IMR-90 (cell line): ENCODE measurements around the gene NAPA. TPM values are rescaled to one million over a fixed set of nuclear protein-coding genes. Genes with fewer than 3 reads are reported as not detected.

Experiments
- ATAC-seq: fragments of 200-7000 bp; cut with Tn5 transposase; 2 replicates; pipeline ENCODE4 v1.9.1; 2020; ENCODE audit warnings: low read depth, mild to moderate bottlenecking, moderate library complexity
- BruUV-seq: library from RNA; stranded (reverse); fragments of 400-500 nt; replicated peaks from 2 replicates; lab custom pipeline; 2021; lab: Mats Ljungman, UMichigan
- CTCF ChIA-PET: fragments of 300-600 bp; formaldehyde crosslinking; extraction: SDS; loops from one replicate; lab custom pipeline; 2021; ENCODE audit warnings: antibody characterized with exemption; lab: Yijun Ruan, JAX
- POLR2A ChIA-PET: fragments of 300-600 bp; sonication (Branson Sonifier 250); formaldehyde crosslinking; loops from one replicate; lab custom pipeline; 2022; ENCODE audit warnings: antibody characterized with exemption; ENCODE audit not compliant: unreplicated experiment; lab: Charles Lee
- DNase-seq: peaks from one replicate; pipeline ENCODE4 v3.0.0; 2013
- H2AFZ ChIP-seq: replicated peaks from 2 replicates; pipeline ENCODE3; 2013; ENCODE audit warnings: low read length, mild to moderate bottlenecking; ENCODE audit not compliant: poor library complexity
- H2AK5ac ChIP-seq: 2 replicates; pipeline ENCODE4 v1.6.1; 2013; ENCODE audit warnings: low read depth, low read length, inconsistent platforms
- H2AK9ac ChIP-seq: replicated peaks from 2 replicates; pipeline ENCODE3; 2013; ENCODE audit warnings: mild to moderate bottlenecking, low read depth, low read length, moderate library complexity; ENCODE audit not compliant: poor library complexity
- H2BK120ac ChIP-seq: 2 replicates; pipeline ENCODE4 v1.6.1; 2013; ENCODE audit warnings: low read depth, low read length, inconsistent platforms
- H2BK15ac ChIP-seq: 3 replicates; pipeline ENCODE4 v1.6.1; 2013; ENCODE audit warnings: low read depth, low read length, inconsistent platforms
- H2BK20ac ChIP-seq: 2 replicates; pipeline ENCODE4 v1.6.1; 2013; ENCODE audit warnings: low read depth, mild to moderate bottlenecking, inconsistent platforms, low read length, moderate library complexity
- H2BK5ac ChIP-seq: 2 replicates; pipeline ENCODE4 v1.6.1; 2013; ENCODE audit warnings: mild to moderate bottlenecking, low read depth, low read length, inconsistent platforms; ENCODE audit not compliant: poor library complexity, severe bottlenecking
- H3K14ac ChIP-seq: replicated peaks from 2 replicates; pipeline ENCODE4 v1.6.1; 2013; ENCODE audit warnings: low read depth, low read length, inconsistent platforms
- H3K18ac ChIP-seq: 2 replicates; pipeline ENCODE4 v1.6.1; 2013; ENCODE audit warnings: low read depth, low read length, control low read depth
- H3K23ac ChIP-seq: 2 replicates; pipeline ENCODE4 v1.6.1; 2013; ENCODE audit warnings: low read depth, low read length, inconsistent platforms
- H3K27ac ChIP-seq: 2 replicates; pipeline ENCODE4 v1.5.1; 2013; ENCODE audit warnings: mild to moderate bottlenecking, control low read depth, low read length; ENCODE audit not compliant: insufficient read depth
- H3K27me3 ChIP-seq: 2 replicates; pipeline ENCODE4 v1.6.1; 2013; ENCODE audit warnings: low read length; ENCODE audit not compliant: control insufficient read depth, insufficient read depth
- H3K36me3 ChIP-seq: 2 replicates; pipeline ENCODE4 v1.6.1; 2013; ENCODE audit warnings: low read length, mixed read lengths; ENCODE audit not compliant: control insufficient read depth, insufficient read depth
- H3K4ac ChIP-seq: 2 replicates; pipeline ENCODE4 v1.6.1; 2013; ENCODE audit warnings: low read depth, low read length, inconsistent platforms
- H3K4me1 ChIP-seq: 2 replicates; pipeline ENCODE4 v1.6.1; 2013; ENCODE audit warnings: low read length, mixed read lengths; ENCODE audit not compliant: control insufficient read depth, insufficient read depth
- H3K4me2 ChIP-seq: 2 replicates; pipeline ENCODE4 v1.6.1; 2013; ENCODE audit warnings: low read depth, mild to moderate bottlenecking, control low read depth, low read length, moderate library complexity
- H3K4me3 ChIP-seq: 2 replicates; pipeline ENCODE4 v1.5.1; 2013; ENCODE audit warnings: low read depth, mild to moderate bottlenecking, control low read depth, low read length, moderate library complexity; ENCODE audit not compliant: insufficient read depth
- H3K56ac ChIP-seq: 2 replicates; pipeline ENCODE4 v1.6.1; 2013; ENCODE audit warnings: low read length, inconsistent platforms; ENCODE audit not compliant: insufficient read depth; ENCODE audit errors: extremely low read depth
- H3K79me1 ChIP-seq, 2 experiments: 2 replicates each; pipeline ENCODE4 v1.6.1; 2013; ENCODE audit warnings: low read length in 2 of 2, inconsistent platforms in 1 of 2, low read depth in 1 of 2
- H3K9ac ChIP-seq: 2 replicates; pipeline ENCODE4 v1.6.1; 2013; ENCODE audit warnings: low read depth, low read length, control low read depth
- H3K9me1 ChIP-seq: 2 replicates; pipeline ENCODE4 v1.6.1; 2013; ENCODE audit warnings: low read length, inconsistent platforms; ENCODE audit not compliant: insufficient read depth
- H3K9me3 ChIP-seq: 2 replicates; pipeline ENCODE4 v1.6.1; 2013; ENCODE audit warnings: low read length; ENCODE audit not compliant: control insufficient read depth, insufficient read depth
- H4K20me1 ChIP-seq: 2 replicates; pipeline ENCODE4 v1.6.1; 2013; ENCODE audit warnings: low read length, inconsistent platforms; ENCODE audit not compliant: insufficient read depth
- H4K5ac ChIP-seq: 2 replicates; pipeline ENCODE4 v1.6.1; 2013; ENCODE audit warnings: mild to moderate bottlenecking, low read depth, low read length, control low read depth
- H4K8ac ChIP-seq, 2 experiments: 2 replicates each; pipeline ENCODE4 v1.6.1; 2013; ENCODE audit warnings: low read depth in 2 of 2, low read length in 2 of 2, control low read depth in 1 of 2, inconsistent platforms in 1 of 2
- H4K91ac ChIP-seq: 2 replicates; pipeline ENCODE4 v1.6.1; 2013; ENCODE audit warnings: low read depth, low read length, inconsistent platforms; ENCODE audit not compliant: insufficient read depth
- BHLHE40 ChIP-seq: fragments of 150-350 bp; IDR thresholded peaks from 2 replicates; pipeline ENCODE4 v1.6.1; 2016; ENCODE audit warnings: mild to moderate bottlenecking, low read depth, low read length
- CEBPB ChIP-seq: IDR thresholded peaks from 2 replicates; pipeline ENCODE4 v1.6.1; 2012; ENCODE audit warnings: low read depth, low read length, improper control_type of control experiment
- CHD1 ChIP-seq: IDR thresholded peaks from 2 replicates; pipeline ENCODE4 v1.6.1; 2012; ENCODE audit warnings: low read depth, low read length, improper control_type of control experiment
- FOS ChIP-seq: fragments of 150-350 bp; IDR thresholded peaks from 2 replicates; pipeline ENCODE4 v1.6.1; 2016; ENCODE audit warnings: low read depth, low read length
- MAFK ChIP-seq: IDR thresholded peaks from 2 replicates; pipeline ENCODE4 v1.6.1; 2012; ENCODE audit warnings: low read depth, low read length, improper control_type of control experiment
- MAZ ChIP-seq: IDR thresholded peaks from 2 replicates; pipeline ENCODE4 v1.6.1; 2012; ENCODE audit warnings: low read depth, mild to moderate bottlenecking, low read length, improper control_type of control experiment, moderate library complexity, borderline replicate concordance
- MXI1 ChIP-seq: IDR thresholded peaks from 2 replicates; pipeline ENCODE4 v1.6.1; 2012; ENCODE audit warnings: low read depth, mild to moderate bottlenecking, low read length, moderate library complexity, borderline replicate concordance
- NFE2L2 ChIP-seq: fragments of 150-350 bp; IDR thresholded peaks from 2 replicates; pipeline ENCODE4 v1.6.1; 2016; ENCODE audit warnings: low read depth, mild to moderate bottlenecking, low read length
- POLR2A ChIP-seq: IDR thresholded peaks from 2 replicates; pipeline ENCODE4 v1.6.1; 2012; ENCODE audit warnings: mild to moderate bottlenecking, low read depth, low read length
- RAD21 ChIP-seq: IDR thresholded peaks from 2 replicates; pipeline ENCODE4 v1.6.1; 2012; ENCODE audit warnings: low read length, improper control_type of control experiment
- RCOR1 ChIP-seq: IDR thresholded peaks from 2 replicates; pipeline ENCODE4 v1.6.1; 2012; ENCODE audit warnings: mild to moderate bottlenecking, low read length, improper control_type of control experiment; ENCODE audit not compliant: insufficient replicate concordance
- RFX5 ChIP-seq: IDR thresholded peaks from 2 replicates; pipeline ENCODE4 v1.8.0; 2012; ENCODE audit warnings: low read depth, mild to moderate bottlenecking, low read length, moderate library complexity
- SMC3 ChIP-seq: fragments of 150-350 bp; IDR thresholded peaks from 2 replicates; pipeline ENCODE4 v1.6.1; 2016; ENCODE audit warnings: low read depth, mild to moderate bottlenecking, antibody characterized with exemption, low read length, moderate library complexity
- WGBS, 2 experiments: methylation state at CpG; one replicate each; pipeline versions ENCODE4 v1.1.5 to v1.1.7; 2013; ENCODE audit warnings: missing lambda C conversion rate in 2 of 2; ENCODE audit not compliant: insufficient read length in 1 of 2; ENCODE audit errors: extremely low coverage in 2 of 2; 5-methylcytosine and 5-hydroxymethylcytosine counted together
- dilution Hi-C: fragments of 300-500 bp; cut with HindIII; formaldehyde crosslinking; loops from one replicate; pipeline ENCODE4 v1.14.3; 2018; ENCODE audit warnings: low sequenced_read_pairs; ENCODE audit not compliant: unreplicated experiment
- in situ Hi-C: fragments of 300-500 bp; cut with MboI; formaldehyde crosslinking; loops from 3 replicates; pipeline ENCODE4 v1.14.3; 2019; ENCODE audit warnings: low sequenced_read_pairs, inconsistent platforms, mixed read lengths
- intact Hi-C: fragments of 100-400 bp; cut with micrococcal nuclease; formaldehyde crosslinking; loops from 2 replicates; pipeline ENCODE4 v1.10.0; 2022
- polyA plus RNA-seq, 3 experiments: library from polyadenylated mRNA; depleted of rRNA; stranded (reverse); fragments of >200 nt; gene quantifications; 2 replicates each; pipeline ENCODE4 v1.2.3, GENCODE V29; 2012; ENCODE audit warnings: low replicate concordance in 1 of 3
- total RNA-seq: library from RNA; depleted of rRNA; stranded (reverse); fragments of >200 nt; gene quantifications from 2 replicates; pipeline ENCODE4 v1.2.3, GENCODE V29; 2012
- TF ChIP-seq, protein P1 (sequence below): conservative IDR thresholded peaks from 2 replicates; pipeline ENCODE4 v1.5.1; 2012; ENCODE audit warnings: mild to moderate bottlenecking, low read depth, low read length, improper control_type of control experiment
- TF ChIP-seq, protein P2 (sequence below): fragments of 150-350 bp; IDR thresholded peaks from 2 replicates; pipeline ENCODE4 v1.6.1; 2016; ENCODE audit warnings: low read depth, mild to moderate bottlenecking, low read length, moderate library complexity, borderline replicate concordance
- TF ChIP-seq, protein P3 (sequence below): fragments of 150-350 bp; IDR thresholded peaks from 2 replicates; pipeline ENCODE4 v1.6.1; 2017; ENCODE audit warnings: mild to moderate bottlenecking, antibody characterized with exemption, low read length, low read depth

The NAPA gene
- total and polyA plus RNA-seq, 2 of the 4 experiments (the other 2 are of a cell fraction): 76.4 to 126 TPM

DNA sequence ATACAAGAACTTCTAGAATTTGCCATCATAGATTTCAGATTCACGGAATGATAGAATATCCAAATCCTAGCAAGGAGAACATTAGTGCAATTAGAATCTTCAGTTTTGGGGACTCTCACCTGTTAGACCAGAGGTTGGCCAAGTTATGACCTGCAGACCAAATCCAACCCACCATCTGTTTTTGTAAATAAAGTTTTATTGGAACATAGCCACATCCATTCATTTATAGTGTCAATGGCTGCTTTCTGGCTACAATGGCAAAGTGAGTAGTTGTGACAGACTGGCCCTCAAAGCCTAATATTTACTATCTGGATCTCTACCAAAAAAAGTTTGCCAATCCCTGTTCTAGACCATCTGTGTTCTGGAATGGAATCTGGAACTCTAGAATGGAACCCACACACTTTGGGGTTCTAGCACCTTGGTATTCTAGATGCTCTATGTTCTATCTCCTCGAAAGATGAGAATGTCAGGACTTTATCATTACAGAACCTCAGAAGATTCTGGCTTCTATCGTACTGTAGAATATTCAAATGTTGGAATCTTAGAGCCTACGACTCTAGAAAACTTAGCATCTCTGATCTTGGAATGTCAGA lies 33.3 kb downstream of the NAPA start:
- in situ Hi-C loops (no loop called here), intact Hi-C loops (loop anchor here (5.0 kb wide), 1 partner anchor 44 kb away; no protein-coding TSS in a partner anchor), dilution Hi-C loops (no loop called here)
- Histone ChIP-seq H4K8ac (no peak overlapping the region), H3K27ac (no peak overlapping the region), H2BK15ac (no peak overlapping the region), H3K4me1 (peaks cover 2% of the 10 kb centered on the region; the same call in 1 of the 2 replicates), H3K9me3 (no peaks in the 10 kb centered on the region), H3K56ac (no peak overlapping the region), H2BK5ac (no peak overlapping the region), H3K36me3 (peaks cover 2% of the 10 kb centered on the region; the same call in 1 of the 2 replicates), H2AK5ac (no peak overlapping the region), H4K20me1 (no peaks in the 10 kb centered on the region), H3K14ac (no peak overlapping the region), H4K91ac (no peak overlapping the region), H2BK120ac (no peak overlapping the region), H2AFZ (no peak overlapping the region), H3K23ac (no peak overlapping the region), H3K4ac (no peak overlapping the region), H4K5ac (no peak overlapping the region), H3K9ac (no peak overlapping the region), H3K79me1 (peaks cover 0 to 18% of the 10 kb centered on the region in 2 experiments; a peak in 2 of 4 replicates), H2AK9ac (no peak overlapping the region), H3K4me2 (no peak overlapping the region), H3K27me3 (no peaks in the 10 kb centered on the region), H3K4me3 (no peak overlapping the region), H2BK20ac (no peak overlapping the region), H3K9me1 (no peaks in the 10 kb centered on the region), H3K18ac (no peak overlapping the region)
- ATAC-seq (no peak), DNase-seq (no peak)
- no TSS peak for BruUV-seq
- ChIA-PET CTCF (no interaction called here), POLR2A (no interaction called here)
- WGBS, 2 experiments: no CpG with 5 or more reads among the region's 4 CpGs
- no peak for TF ChIP-seq SMC3
- TF ChIP-seq FOS: no peak
- no peak for TF ChIP-seq MXI1
- TF ChIP-seq CEBPB: no peak
- no peak for TF ChIP-seq MAZ
- TF ChIP-seq NFE2L2: no peak
- TF ChIP-seq RCOR1: no peak
- TF ChIP-seq BHLHE40: no peak
- TF ChIP-seq, protein P1, sequence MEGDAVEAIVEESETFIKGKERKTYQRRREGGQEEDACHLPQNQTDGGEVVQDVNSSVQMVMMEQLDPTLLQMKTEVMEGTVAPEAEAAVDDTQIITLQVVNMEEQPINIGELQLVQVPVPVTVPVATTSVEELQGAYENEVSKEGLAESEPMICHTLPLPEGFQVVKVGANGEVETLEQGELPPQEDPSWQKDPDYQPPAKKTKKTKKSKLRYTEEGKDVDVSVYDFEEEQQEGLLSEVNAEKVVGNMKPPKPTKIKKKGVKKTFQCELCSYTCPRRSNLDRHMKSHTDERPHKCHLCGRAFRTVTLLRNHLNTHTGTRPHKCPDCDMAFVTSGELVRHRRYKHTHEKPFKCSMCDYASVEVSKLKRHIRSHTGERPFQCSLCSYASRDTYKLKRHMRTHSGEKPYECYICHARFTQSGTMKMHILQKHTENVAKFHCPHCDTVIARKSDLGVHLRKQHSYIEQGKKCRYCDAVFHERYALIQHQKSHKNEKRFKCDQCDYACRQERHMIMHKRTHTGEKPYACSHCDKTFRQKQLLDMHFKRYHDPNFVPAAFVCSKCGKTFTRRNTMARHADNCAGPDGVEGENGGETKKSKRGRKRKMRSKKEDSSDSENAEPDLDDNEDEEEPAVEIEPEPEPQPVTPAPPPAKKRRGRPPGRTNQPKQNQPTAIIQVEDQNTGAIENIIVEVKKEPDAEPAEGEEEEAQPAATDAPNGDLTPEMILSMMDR: no peak
- no peak for TF ChIP-seq CHD1
- TF ChIP-seq, protein P2, sequence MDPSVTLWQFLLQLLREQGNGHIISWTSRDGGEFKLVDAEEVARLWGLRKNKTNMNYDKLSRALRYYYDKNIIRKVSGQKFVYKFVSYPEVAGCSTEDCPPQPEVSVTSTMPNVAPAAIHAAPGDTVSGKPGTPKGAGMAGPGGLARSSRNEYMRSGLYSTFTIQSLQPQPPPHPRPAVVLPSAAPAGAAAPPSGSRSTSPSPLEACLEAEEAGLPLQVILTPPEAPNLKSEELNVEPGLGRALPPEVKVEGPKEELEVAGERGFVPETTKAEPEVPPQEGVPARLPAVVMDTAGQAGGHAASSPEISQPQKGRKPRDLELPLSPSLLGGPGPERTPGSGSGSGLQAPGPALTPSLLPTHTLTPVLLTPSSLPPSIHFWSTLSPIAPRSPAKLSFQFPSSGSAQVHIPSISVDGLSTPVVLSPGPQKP: no peak
- TF ChIP-seq, protein P3, sequence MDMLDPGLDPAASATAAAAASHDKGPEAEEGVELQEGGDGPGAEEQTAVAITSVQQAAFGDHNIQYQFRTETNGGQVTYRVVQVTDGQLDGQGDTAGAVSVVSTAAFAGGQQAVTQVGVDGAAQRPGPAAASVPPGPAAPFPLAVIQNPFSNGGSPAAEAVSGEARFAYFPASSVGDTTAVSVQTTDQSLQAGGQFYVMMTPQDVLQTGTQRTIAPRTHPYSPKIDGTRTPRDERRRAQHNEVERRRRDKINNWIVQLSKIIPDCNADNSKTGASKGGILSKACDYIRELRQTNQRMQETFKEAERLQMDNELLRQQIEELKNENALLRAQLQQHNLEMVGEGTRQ: no peak
- no peak for TF ChIP-seq RAD21
- TF ChIP-seq POLR2A: no peak
- TF ChIP-seq RFX5: no peak
- no peak for TF ChIP-seq MAFK
